SK-N-SH (cell line): ENCODE data around the gene VOPP1. TPM values are rescaled to one million over a fixed set of nuclear protein-coding genes. Genes with fewer than 3 reads are reported as not detected.

Experiments
- CTCF ChIA-PET: fragments of 300-600, 350-600 bp; formaldehyde crosslinking; extraction: SDS; loops from one replicate; lab custom pipeline; 2021; lab: Yijun Ruan, JAX
- POLR2A ChIA-PET: fragments of 350-600 bp; sonication (Branson Sonifier 250); formaldehyde crosslinking; extraction: SDS; loops from one replicate; lab custom pipeline; 2020; ENCODE audit warnings: antibody characterized with exemption, inconsistent platforms; lab: Yijun Ruan, JAX
- DNase-seq: peaks from one replicate; pipeline ENCODE4 v3.0.0; 2012
- H2AFZ ChIP-seq: fragments of 200-600 bp; sonication (generic); 2 replicates; pipeline ENCODE4 v1.8.1; 2016; ENCODE audit warnings: antibody characterized with exemption, mild to moderate bottlenecking, low read depth
- H3F3A ChIP-seq: fragments of 200-600 bp; sonication (generic); replicated peaks from 2 replicates; pipeline ENCODE3; 2016; ENCODE audit warnings: antibody characterized with exemption, mild to moderate bottlenecking; ENCODE audit not compliant: insufficient read depth
- H3K27ac ChIP-seq, 2 experiments: fragments of 200-500 bp in 1 of 2; fragments of 200-600 bp in 1 of 2; sonication (Bioruptor generic) in 1 of 2; sonication (generic), shearing (Covaris generic) in 1 of 2; 2 replicates each; pipeline versions ENCODE4 v1.5.1 to v1.6.1; 2014 to 2016; ENCODE audit warnings: low read depth in 2 of 2, inconsistent platforms in 1 of 2, low read length in 1 of 2, mild to moderate bottlenecking in 1 of 2, mixed read lengths in 1 of 2
- H3K27me3 ChIP-seq: fragments of 200-600 bp; sonication (generic), shearing (Covaris generic); 2 replicates; pipeline ENCODE4 v1.6.1; 2016; ENCODE audit warnings: mixed run types; ENCODE audit not compliant: insufficient read depth
- H3K36me3 ChIP-seq, 2 experiments: fragments of 200-500 bp in 1 of 2; fragments of 200-600 bp in 1 of 2; sonication (Bioruptor generic) in 1 of 2; sonication (generic) in 1 of 2; replicated peaks in 1 of 2; 2 replicates each; pipeline versions ENCODE3 to v1.5.1; 2014 to 2016; ENCODE audit warnings: low read length in 1 of 2, mild to moderate bottlenecking in 1 of 2; ENCODE audit not compliant: insufficient read depth in 2 of 2, control insufficient read depth in 1 of 2
- H3K4me1 ChIP-seq, 2 experiments: fragments of 200-500 bp in 1 of 2; fragments of 200-600 bp in 1 of 2; sonication (Bioruptor generic) in 1 of 2; sonication (generic), shearing (Covaris generic) in 1 of 2; 2 replicates each; pipeline versions ENCODE4 v1.5.1 to v1.6.1; 2014 to 2016; ENCODE audit warnings: low read depth in 1 of 2, low read length in 1 of 2, mixed run types in 1 of 2; ENCODE audit not compliant: insufficient read depth in 2 of 2, control insufficient read depth in 1 of 2
- H3K4me2 ChIP-seq: fragments of 200-600 bp; sonication (generic), shearing (Covaris generic); 2 replicates; pipeline ENCODE4 v1.6.1; 2017; ENCODE audit warnings: mixed run types
- H3K4me3 ChIP-seq, 2 experiments: fragments of 200-500 bp in 1 of 2; fragments of 200-600 bp in 1 of 2; sonication (Bioruptor generic) in 1 of 2; sonication (generic), shearing (Covaris generic) in 1 of 2; 2 replicates each; pipeline versions ENCODE4 v1.5.1 to v1.8.1; 2014 to 2016; ENCODE audit warnings: low read depth in 2 of 2, inconsistent platforms in 1 of 2, low read length in 1 of 2, mild to moderate bottlenecking in 1 of 2, mixed read lengths in 1 of 2, moderate library complexity in 1 of 2
- H3K79me2 ChIP-seq: fragments of 200-600 bp; sonication (generic); 2 replicates; pipeline ENCODE4 v1.8.1; 2017; ENCODE audit warnings: mild to moderate bottlenecking; ENCODE audit not compliant: insufficient read depth
- H3K9ac ChIP-seq: fragments of 200-600 bp; sonication (generic); 2 replicates; pipeline ENCODE4 v1.6.1; 2017; ENCODE audit warnings: mixed run types
- H3K9me2 ChIP-seq: fragments of 200-600 bp; sonication (generic); 2 replicates; pipeline ENCODE4 v1.6.1; 2017; ENCODE audit warnings: mixed run types
- H3K9me3 ChIP-seq: fragments of 200-600 bp; sonication (generic); 2 replicates; pipeline ENCODE4 v1.6.1; 2017; ENCODE audit warnings: mixed run types, mild to moderate bottlenecking, moderate library complexity
- H4K20me1 ChIP-seq: fragments of 200-600 bp; sonication (generic); 2 replicates; pipeline ENCODE4 v1.6.1; 2017; ENCODE audit warnings: mild to moderate bottlenecking, mixed run types; ENCODE audit not compliant: insufficient read depth
- ELF1 ChIP-seq: IDR thresholded peaks from 2 replicates; pipeline ENCODE4 v1.4.0; 2012
- EZH2phosphoT487 ChIP-seq: fragments of 200-600 bp; sonication (generic); IDR thresholded peaks from 2 replicates; pipeline ENCODE4 v1.6.1; 2017; ENCODE audit warnings: low read depth, mixed run types, mild to moderate bottlenecking, antibody characterized with exemption, moderate library complexity, borderline replicate concordance
- FOSL2 ChIP-seq: IDR thresholded peaks from 2 replicates; pipeline ENCODE4 v1.4.0; 2012; ENCODE audit warnings: low read depth, mild to moderate bottlenecking, moderate library complexity, borderline replicate concordance
- GABPA ChIP-seq: IDR thresholded peaks from 2 replicates; pipeline ENCODE4 v1.4.0; 2012; ENCODE audit warnings: low read depth, mild to moderate bottlenecking
- GATA2 ChIP-seq: sonication (generic); formaldehyde crosslinking; IDR thresholded peaks from 2 replicates; pipeline ENCODE4 v1.5.0; 2020; ENCODE audit warnings: mild to moderate bottlenecking, missing genetic modification reagents
- MAX ChIP-seq: IDR thresholded peaks from 2 replicates; pipeline ENCODE4 v1.4.0; 2012; ENCODE audit warnings: low read depth
- MEF2A ChIP-seq: IDR thresholded peaks from 2 replicates; pipeline ENCODE4 v1.4.0; 2012; ENCODE audit warnings: low read depth, borderline replicate concordance
- MXI1 ChIP-seq: IDR thresholded peaks from 2 replicates; pipeline ENCODE4 v1.6.1; 2012; ENCODE audit warnings: mild to moderate bottlenecking, low read depth, low read length, improper control_type of control experiment
- NFIC ChIP-seq: IDR thresholded peaks from 2 replicates; pipeline ENCODE4 v1.4.0; 2012; ENCODE audit warnings: borderline replicate concordance
- RAD21 ChIP-seq: IDR thresholded peaks from 2 replicates; pipeline ENCODE4 v1.6.1; 2012; ENCODE audit warnings: mild to moderate bottlenecking, low read length
- RFX5 ChIP-seq: IDR thresholded peaks from 2 replicates; pipeline ENCODE4 v1.6.1; 2012; ENCODE audit warnings: mild to moderate bottlenecking, improper control_type of control experiment, low read length
- RXRA ChIP-seq: IDR thresholded peaks from 2 replicates; pipeline ENCODE4 v1.4.0; 2012; ENCODE audit warnings: low read depth, mild to moderate bottlenecking, borderline replicate concordance
- SIN3A ChIP-seq: IDR thresholded peaks from 2 replicates; pipeline ENCODE4 v1.6.1; 2012; ENCODE audit warnings: low read depth, mild to moderate bottlenecking, low read length, moderate library complexity, borderline replicate concordance
- SMC3 ChIP-seq: IDR thresholded peaks from 2 replicates; pipeline ENCODE4 v1.6.1; 2012; ENCODE audit warnings: low read depth, low read length, improper control_type of control experiment
- TAF1 ChIP-seq: IDR thresholded peaks from 2 replicates; pipeline ENCODE4 v1.6.1; 2012; ENCODE audit warnings: low read depth, mild to moderate bottlenecking, low read length, moderate library complexity, borderline replicate concordance
- TCF12 ChIP-seq: IDR thresholded peaks from 2 replicates; pipeline ENCODE4 v1.4.0; 2012
- USF1 ChIP-seq: IDR thresholded peaks from 2 replicates; pipeline ENCODE4 v1.4.0; 2012; ENCODE audit warnings: low read depth, borderline replicate concordance
- YY1 ChIP-seq: IDR thresholded peaks from 2 replicates; pipeline ENCODE4 v1.4.0; 2012; ENCODE audit warnings: low read depth, mild to moderate bottlenecking
- ZBTB33 ChIP-seq: IDR thresholded peaks from 2 replicates; pipeline ENCODE4 v1.4.0; 2012; ENCODE audit warnings: low read depth, borderline replicate concordance
- WGBS: methylation state at CpG from one replicate; pipeline ENCODE4 v1.1.6; 2017; ENCODE audit warnings: low lambda C conversion rate; 5-methylcytosine and 5-hydroxymethylcytosine counted together
- polyA plus RNA-seq, 3 experiments: library from polyadenylated mRNA; depleted of rRNA; stranded (reverse); fragments of >200 nt; gene quantifications; 2 replicates each; pipeline ENCODE4 v1.2.3, GENCODE V29; 2012

Gene VOPP1
- polyA plus RNA-seq, 1 of the 3 experiments (the other 2 are of a cell fraction): 69.5 TPM

GRCh38 chr7:55589905-55590304, 17.6 kb upstream of the VOPP1 start (continued):
- TF ChIP-seq USF1 (no peak), FOSL2 (no peak), ELF1 (no peak)

GRCh38 chr7:55588976-55589604, 16.8 kb upstream of the VOPP1 start:
- H3K4me2 ChIP-seq: no peak overlapping the region
- TF ChIP-seq RFX5 (no peak), USF1 (no peak), SIN3A (no peak), EZH2phosphoT487 (no peak), MEF2A (no peak), NFIC (no peak), GATA2 (CRISPR knock-in tag) (no peak), MAX (no peak), RXRA (no peak), YY1 (no peak), SMC3 (no peak)
- H3K9me3 ChIP-seq: no peaks in the 10 kb centered on the region
- H3K27me3 ChIP-seq: no peaks in the 10 kb centered on the region; the same call in none of the 2 replicates
- H3K9me2 ChIP-seq: no peaks in the 10 kb centered on the region
- no peak overlapping the region for H3K27ac ChIP-seq
- no peaks in the 10 kb centered on the region for H3F3A ChIP-seq
- ChIA-PET POLR2A (no interaction called here), CTCF (interaction anchor here (0.7 to 2.0 kb wide), 9 partner anchors 8 to 310 kb away, joined by 3 to 8 read pairs (median 3); no protein-coding TSS in a partner anchor)
- DNase-seq: no peak
- no peak overlapping the region for H3K9ac ChIP-seq
- H3K36me3 ChIP-seq: no peaks in the 10 kb centered on the region
- H3K4me3 ChIP-seq: no peak overlapping the region
- H3K79me2 ChIP-seq: no peaks in the 10 kb centered on the region
- no peaks in the 10 kb centered on the region; a peak in 1 of 4 replicates for H3K4me1 ChIP-seq
- H2AFZ ChIP-seq: no peak overlapping the region
- H4K20me1 ChIP-seq: no peaks in the 10 kb centered on the region
- WGBS: 32% methylated on average over 8 of the region's 8 CpGs

GRCh38 chr7:55588379-55588699, 16.0 kb upstream of the VOPP1 start:
- no peak overlapping the region for H3K27ac ChIP-seq
- ChIA-PET POLR2A (no interaction called here), CTCF (interaction anchor here (0.8 to 2.0 kb wide), 9 partner anchors 8 to 309 kb away, joined by 3 to 8 read pairs (median 3); no protein-coding TSS in a partner anchor)
- H2AFZ ChIP-seq: no peak overlapping the region
- H3K79me2 ChIP-seq: no peaks in the 10 kb centered on the region
- H3K27me3 ChIP-seq: no peaks in the 10 kb centered on the region; the same call in none of the 2 replicates
- no peaks in the 10 kb centered on the region for H3F3A ChIP-seq
- 14% methylated on average over 4 of the region's 4 CpGs for WGBS
- no peak for DNase-seq
- no peak overlapping the region for H3K9ac ChIP-seq
- no peak overlapping the region; the same call in 1 of the 2 replicates for H3K4me2 ChIP-seq
- no peak overlapping the region for H3K4me3 ChIP-seq
- no peaks in the 10 kb centered on the region; a peak in 1 of 4 replicates for H3K4me1 ChIP-seq
- no peaks in the 10 kb centered on the region for H3K9me3 ChIP-seq
- H3K36me3 ChIP-seq: no peaks in the 10 kb centered on the region
- H3K9me2 ChIP-seq: no peaks in the 10 kb centered on the region
- no peaks in the 10 kb centered on the region for H4K20me1 ChIP-seq
- TF ChIP-seq TAF1 (no peak), MXI1 (no peak), GABPA (no peak), ZBTB33 (no peak), TCF12 (no peak), NFIC (no peak), RAD21 (no peak), SIN3A (no peak)
